ENCODE data around the gene SAFB2.

DNA sequence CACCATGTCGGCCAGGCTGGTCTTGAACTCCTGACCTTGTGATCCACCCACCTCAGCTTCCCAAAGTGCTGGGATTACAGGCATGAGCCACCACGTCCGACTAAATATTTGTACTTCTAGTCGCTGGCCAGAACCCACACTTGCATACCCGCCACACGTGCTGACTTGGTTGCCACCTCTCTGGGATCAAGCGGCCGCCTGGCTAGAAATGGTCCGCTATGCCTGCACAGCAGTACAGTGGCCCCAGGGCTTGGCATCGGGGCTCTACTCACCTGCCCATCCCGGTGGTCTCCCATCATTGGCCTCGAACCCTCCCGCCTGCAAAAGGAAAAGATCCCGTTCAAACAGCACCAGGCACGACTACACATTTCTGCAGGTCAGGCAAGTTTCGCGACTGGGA lies 31.1 kb downstream of the SAFB2 start:
- TF ChIP-seq CTCF (IDR thresholded peaks at IDR 0.05), result no peak
- no peak for TF ChIP-seq POLR2A (IDR thresholded peaks at IDR 0.05)
